ENCODE measurements around the gene SLC25A43. TPM values are rescaled to one million over a fixed set of nuclear protein-coding genes. Genes with fewer than 3 reads are reported as not detected.
"Not testable (repeated sequence)": the region's sequence is repeated elsewhere in the genome, so short reads cannot be mapped to it uniquely, and the experiment has no call there.

SLC25A43 gene
- 13.2 to 17.2 TPM (median 16.1 TPM) in 3 replicates for total RNA-seq
- long read RNA-seq, transcript SLC25A43-201 (5 exons, 2,783 nt) = major isoform, 35 of 41 reads
- long read RNA-seq, partial matches to known transcripts = 2 of 41 reads
- long read RNA-seq, other reads (novel, unspliced or antisense) = 2 of 41 reads

- Mint-ChIP-seq H3K27me3 (ENCODE audit: low read depth) (no peaks in the 10 kb centered on the region), H3K4me1 (ENCODE audit: low read depth) (peaks cover 26% of the 10 kb centered on the region), H3K36me3 (ENCODE audit: low read depth) (no peaks in the 10 kb centered on the region), H3K27ac (ENCODE audit: unreplicated experiment) (peak within 1 kb of the TSS; percentile 91), H3K9me3 (ENCODE audit: low read depth) (no peaks in the 10 kb centered on the region), H3K4me3 (ENCODE audit: unreplicated experiment) (peak within 1 kb of the TSS; percentile 82)
- peak; percentile 87 for DNase-seq (ENCODE audit: low spot score)
- TF ChIP-seq CTCF (IDR thresholded peaks at IDR 0.05) = no peak
Observed at GRCh38 chrX:119398974-119399771, at the start of gene SLC25A43. Gene SLC25A43, plus strand, starts transcription at chrX:119399336. Its CDS starts 68 bp downstream, at chrX:119399404.

- no peaks in the 10 kb centered on the region for H3K27me3 Mint-ChIP-seq (ENCODE audit: low read depth)
- H3K27ac Mint-ChIP-seq (ENCODE audit: unreplicated experiment) = no peak overlapping the region
- H3K9me3 Mint-ChIP-seq (ENCODE audit: low read depth) = peaks cover 3% of the 10 kb centered on the region
- no peak overlapping the region for H3K4me3 Mint-ChIP-seq (ENCODE audit: unreplicated experiment)
- no peaks in the 10 kb centered on the region for H3K36me3 Mint-ChIP-seq (ENCODE audit: low read depth)
- TF ChIP-seq CTCF (IDR thresholded peaks at IDR 0.05) = no peak
- no peaks in the 10 kb centered on the region for H3K4me1 Mint-ChIP-seq (ENCODE audit: low read depth)
- no peak for DNase-seq (ENCODE audit: low spot score)
Observed at GRCh38 chrX:119359618-119360382, 39.3 kb upstream of the SLC25A43 start.

- not testable (repeated sequence) for H3K27me3 Mint-ChIP-seq (ENCODE audit: low read depth); H3K9me3 Mint-ChIP-seq (ENCODE audit: low read depth); H3K4me1 Mint-ChIP-seq (ENCODE audit: low read depth); H3K4me3 Mint-ChIP-seq (ENCODE audit: unreplicated experiment); DNase-seq (ENCODE audit: low spot score); H3K27ac Mint-ChIP-seq (ENCODE audit: unreplicated experiment); H3K36me3 Mint-ChIP-seq (ENCODE audit: low read depth)
Observed at GRCh38 chrX:119361451-119361850, 37.7 kb upstream of the SLC25A43 start.

GRCh38 chrX:119362074-119362473, 37.1 kb upstream of the SLC25A43 start:
- not testable (repeated sequence) for H3K27ac Mint-ChIP-seq (ENCODE audit: unreplicated experiment); DNase-seq (ENCODE audit: low spot score); H3K4me3 Mint-ChIP-seq (ENCODE audit: unreplicated experiment); H3K4me1 Mint-ChIP-seq (ENCODE audit: low read depth); H3K9me3 Mint-ChIP-seq (ENCODE audit: low read depth); H3K27me3 Mint-ChIP-seq (ENCODE audit: low read depth); H3K36me3 Mint-ChIP-seq (ENCODE audit: low read depth)

- H3K36me3 Mint-ChIP-seq (ENCODE audit: low read depth) = no peaks in the 10 kb centered on the region
- TF ChIP-seq CTCF (IDR thresholded peaks at IDR 0.05) = no peak
- H3K9me3 Mint-ChIP-seq (ENCODE audit: low read depth) = peaks cover 5% of the 10 kb centered on the region
- no peak for DNase-seq (ENCODE audit: low spot score)
- H3K4me1 Mint-ChIP-seq (ENCODE audit: low read depth) = no peaks in the 10 kb centered on the region
- H3K27ac Mint-ChIP-seq (ENCODE audit: unreplicated experiment) = no peak overlapping the region
- H3K4me3 Mint-ChIP-seq (ENCODE audit: unreplicated experiment) = no peak overlapping the region
- no peaks in the 10 kb centered on the region for H3K27me3 Mint-ChIP-seq (ENCODE audit: low read depth)
Observed at GRCh38 chrX:119363391-119363790, 35.7 kb upstream of the SLC25A43 start.

GRCh38 chrX:119371861-119372260, 27.3 kb upstream of the SLC25A43 start:
- H3K4me1 Mint-ChIP-seq (ENCODE audit: low read depth); H3K4me3 Mint-ChIP-seq (ENCODE audit: unreplicated experiment); DNase-seq (ENCODE audit: low spot score); H3K36me3 Mint-ChIP-seq (ENCODE audit: low read depth); H3K9me3 Mint-ChIP-seq (ENCODE audit: low read depth); H3K27me3 Mint-ChIP-seq (ENCODE audit: low read depth); H3K27ac Mint-ChIP-seq (ENCODE audit: unreplicated experiment): not testable (repeated sequence)

Measured in chondrocyte (in vitro differentiated cells).